NCI-H748 (cell line): ENCODE results near the gene EFNA5.
A peak's percentile ranks its signal among the peaks of the same experiment; 100 is the strongest.

ENCODE experiments used
- DNase-seq: peaks from one replicate; lab custom pipeline; 2025; ENCODE audit not compliant: unreplicated experiment; lab: John Stamatoyannopoulos, UW

EFNA5 gene

DNA sequence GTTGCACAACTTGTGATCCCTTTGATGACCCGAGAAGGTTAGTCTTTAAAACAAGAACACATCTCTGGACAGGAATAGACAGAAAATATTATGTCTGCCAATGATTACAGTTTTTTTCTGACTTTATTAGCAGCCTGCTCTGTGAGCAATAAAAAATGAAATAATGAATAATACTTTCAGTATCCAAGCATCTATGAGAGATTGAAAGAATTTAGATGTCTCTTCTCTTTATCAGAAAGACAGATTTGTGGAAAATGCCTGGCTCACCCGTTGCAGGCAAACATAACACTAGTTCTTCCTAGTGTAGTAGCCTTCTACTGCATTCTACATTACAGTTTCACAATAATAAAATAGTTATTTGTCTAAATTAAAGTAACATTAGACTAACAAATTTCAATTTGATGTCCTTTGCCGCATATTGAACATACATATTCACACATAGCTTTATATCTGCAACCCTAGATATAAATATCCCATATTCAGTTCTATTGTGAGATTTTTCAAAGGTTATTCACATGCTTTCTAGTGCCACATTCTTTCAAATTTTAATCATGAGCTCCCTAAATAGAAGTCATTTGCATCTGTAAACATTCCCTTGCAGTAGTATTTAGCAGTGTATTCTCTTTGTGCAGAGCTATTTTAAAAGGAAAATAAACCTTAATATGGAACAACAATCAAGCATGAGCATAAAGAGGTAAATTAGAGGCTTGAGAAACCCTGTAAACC, 267.3 kb downstream of the EFNA5 start:
- no peak for DNase-seq

DNA sequence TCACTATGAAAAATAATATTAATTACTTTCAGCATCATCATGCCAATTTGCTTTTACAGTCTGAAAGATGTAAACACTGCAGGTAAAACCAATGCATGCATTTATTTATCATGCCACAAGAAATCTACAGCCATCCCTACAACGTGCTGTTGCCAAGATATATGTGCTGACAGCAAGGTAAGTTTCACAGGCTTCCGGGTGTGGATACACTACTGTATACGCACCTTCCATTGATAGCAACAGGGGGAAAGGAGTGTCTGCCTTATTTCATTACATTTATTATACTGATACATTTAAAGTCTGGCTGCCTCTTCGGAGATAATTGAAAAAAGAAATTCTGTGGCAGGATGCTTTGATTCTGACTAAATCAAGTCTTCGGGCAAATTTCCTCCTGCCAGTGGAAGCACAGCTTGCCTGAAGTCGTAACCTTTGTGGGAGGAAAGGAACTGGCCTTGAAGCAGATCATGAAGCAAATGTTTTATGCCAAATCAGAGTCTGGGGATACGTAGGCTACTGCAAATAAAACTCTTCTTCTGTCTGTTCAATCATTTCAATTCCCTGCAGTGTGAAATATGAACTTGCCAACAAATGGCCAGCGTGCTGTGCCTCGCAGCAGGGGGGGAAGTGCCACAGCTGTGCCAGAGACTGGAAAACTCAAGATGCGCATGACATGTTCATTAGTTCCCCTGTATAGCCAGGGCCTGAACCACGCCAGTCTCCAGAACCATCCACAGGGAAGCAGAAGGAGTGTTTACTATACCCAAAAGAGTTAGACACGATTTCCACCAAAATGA, 268.1 kb downstream of the EFNA5 start:
- DNase-seq = peak; percentile 5

DNA sequence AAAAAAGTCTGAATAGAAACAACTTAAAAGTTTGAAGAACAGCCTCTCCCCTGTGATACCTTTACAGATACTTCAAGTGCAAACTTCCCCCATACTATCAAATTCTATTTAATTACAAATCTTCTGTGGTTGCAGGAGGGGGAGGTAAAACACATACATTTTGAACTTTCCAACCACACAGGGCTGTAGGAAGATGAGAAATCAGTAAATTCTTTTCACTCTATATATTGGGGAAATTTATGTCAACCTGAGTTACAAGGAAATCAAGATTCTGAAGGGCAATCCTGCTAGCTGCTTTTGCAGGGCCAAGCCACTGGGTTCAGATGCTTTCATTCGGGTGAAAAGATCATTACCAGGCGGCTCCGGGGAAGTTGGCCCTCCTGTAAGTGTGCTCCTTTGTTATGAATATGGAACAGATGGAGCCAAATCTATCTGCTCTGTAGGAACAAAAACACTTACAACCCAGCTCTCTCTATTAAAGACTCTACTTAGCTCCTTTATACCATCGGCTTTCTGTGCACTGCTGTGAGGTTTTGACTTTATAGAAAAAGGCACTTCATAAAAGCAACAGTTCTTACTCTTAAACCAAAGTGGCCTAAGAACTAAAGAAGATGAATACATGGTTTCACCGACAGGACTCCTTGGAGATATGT, 269.1 kb downstream of the EFNA5 start:
- DNase-seq = no peak

DNA sequence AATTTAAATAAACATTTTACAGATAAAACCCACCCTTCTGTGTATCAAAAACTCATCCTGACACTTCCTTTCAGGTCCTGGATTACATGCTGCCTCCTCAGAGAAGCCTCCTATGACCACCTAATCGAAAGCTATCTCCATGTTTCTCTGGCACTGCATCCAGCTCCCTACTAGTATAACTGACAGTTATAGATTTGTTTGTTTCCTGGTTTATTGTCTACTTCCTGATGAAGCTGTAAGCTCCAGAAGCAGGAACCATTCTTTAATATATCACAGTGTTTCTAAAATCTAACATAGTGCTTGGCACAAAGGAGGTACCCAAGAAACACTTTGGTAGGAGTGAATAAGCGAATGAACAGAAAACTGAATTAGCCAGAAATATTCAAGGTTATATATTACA, 270.4 kb downstream of the EFNA5 start:
- no peak for DNase-seq

DNA sequence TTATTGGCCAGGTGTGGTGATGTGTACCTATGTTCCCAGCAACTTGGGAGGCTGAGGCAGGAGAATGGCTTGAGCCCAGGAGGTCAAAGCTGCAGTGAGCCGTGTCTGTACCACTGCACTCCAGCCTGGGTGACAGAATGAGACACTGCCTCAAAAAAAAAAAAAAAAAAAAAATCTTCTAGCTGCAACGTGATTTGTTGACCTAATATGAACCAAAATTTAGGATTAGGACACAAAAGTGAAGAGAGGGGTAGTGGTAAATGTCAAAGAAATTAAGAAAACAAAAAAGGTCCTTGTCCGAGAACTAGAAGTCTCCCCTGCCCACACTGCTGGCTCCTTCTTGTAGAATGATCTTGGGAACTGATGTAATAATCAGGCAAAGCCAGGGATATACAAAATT, 272.0 kb downstream of the EFNA5 start:
- DNase-seq = no peak

DNA sequence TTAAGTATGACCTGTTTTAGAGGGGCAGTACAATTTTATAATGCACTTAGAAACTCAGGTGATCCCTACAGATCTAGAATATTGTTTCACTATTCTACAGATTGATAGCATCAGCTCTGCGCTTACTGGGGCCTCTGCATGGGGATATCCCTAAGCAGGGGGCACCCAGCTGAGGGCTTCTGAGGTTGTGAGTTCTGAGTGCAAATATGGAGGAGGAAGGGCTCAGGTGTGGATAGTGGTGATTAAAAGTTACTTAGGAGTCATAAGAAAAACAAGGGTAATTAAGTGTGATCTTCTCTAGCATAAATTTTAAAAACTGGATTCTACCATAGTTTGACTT, 274.4 kb downstream of the EFNA5 start:
- DNase-seq = no peak

DNA sequence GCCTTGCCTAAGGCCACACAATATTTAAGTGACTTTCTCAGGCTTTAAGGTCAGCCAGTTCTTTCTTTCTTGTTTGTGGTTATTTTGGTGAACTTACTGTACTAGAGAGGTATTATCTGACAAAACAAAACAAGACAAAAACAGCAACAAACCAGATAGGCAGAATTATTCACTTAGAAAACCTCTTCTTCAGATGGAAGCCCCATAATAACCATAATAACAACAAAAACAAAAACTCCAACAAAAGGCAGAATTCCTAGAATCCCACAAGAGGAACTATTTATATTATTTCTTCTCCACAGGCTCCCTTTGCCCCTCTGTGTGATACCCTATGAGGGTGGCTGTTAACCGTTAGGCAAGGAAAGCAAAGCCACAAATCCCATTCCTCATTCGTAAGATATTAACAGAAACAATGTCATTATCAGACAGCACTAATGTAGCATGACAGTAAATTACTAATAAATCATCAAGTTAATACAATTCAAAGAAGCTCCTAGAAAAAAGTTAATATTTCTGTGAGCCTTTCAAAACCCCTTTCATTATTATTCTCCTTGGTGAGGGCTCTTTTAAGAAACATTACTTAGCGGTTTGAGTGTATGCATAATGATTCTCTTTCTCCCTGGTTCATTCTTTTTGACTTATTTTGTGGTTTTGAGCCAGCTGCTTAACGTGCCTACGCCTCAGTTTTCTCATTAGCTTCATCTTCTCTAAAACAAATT, 274.9 kb downstream of the EFNA5 start:
- no peak for DNase-seq

DNA sequence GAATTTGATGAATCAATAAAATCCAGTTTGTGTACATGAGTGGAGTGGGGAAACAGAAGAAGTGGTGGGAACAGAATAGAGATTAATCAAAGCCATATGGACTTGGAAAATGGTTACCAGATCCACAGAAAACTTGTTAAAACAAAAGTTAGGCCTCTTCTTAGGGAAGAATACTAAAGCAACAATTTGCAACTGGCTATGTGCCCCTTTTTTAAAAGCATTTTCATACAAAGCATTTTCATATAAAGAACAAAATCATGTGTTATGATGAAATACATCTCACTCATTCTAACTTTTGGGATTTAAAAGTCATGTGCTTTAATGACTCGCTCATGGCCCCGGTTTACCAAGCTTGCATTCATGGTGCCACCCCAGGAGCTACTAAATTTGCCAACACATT, 276.9 kb downstream of the EFNA5 start:
- no peak for DNase-seq

DNA sequence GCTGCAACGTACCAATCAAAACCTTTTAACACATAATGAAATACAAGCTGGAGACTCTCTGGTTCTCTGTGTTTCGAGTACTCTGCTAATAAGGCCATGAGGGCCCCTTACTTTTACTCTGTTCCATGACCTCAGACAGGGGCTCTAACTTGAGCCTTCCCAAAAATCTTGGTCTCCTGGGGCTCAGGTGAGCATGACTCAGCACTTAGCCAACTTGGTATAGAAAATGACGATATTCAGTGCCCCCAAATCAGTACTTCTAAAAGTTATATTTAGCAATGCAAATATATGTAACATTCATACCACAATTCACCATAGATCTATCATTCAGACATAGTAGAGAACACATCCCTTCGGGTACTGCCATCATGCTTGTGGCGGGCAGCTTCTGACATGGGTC, 278.9 kb downstream of the EFNA5 start:
- no peak for DNase-seq

DNA sequence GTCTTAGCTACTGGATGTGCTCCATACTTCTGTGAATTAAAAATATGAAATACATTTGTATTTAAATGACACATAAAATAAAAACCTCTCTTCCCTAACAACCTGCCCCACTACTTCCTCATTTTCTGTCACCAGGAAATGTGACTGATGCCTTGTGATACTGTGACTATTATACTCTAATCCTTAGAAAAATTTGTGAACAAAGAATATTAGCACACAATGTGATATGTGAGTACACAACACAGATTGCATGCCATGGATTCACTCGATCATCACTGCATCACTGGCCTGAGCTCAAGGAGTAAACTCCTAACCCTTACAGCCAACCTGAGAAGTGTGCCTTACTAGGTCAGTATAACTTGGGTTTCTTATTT, 281.0 kb downstream of the EFNA5 start:
- DNase-seq = no peak

DNA sequence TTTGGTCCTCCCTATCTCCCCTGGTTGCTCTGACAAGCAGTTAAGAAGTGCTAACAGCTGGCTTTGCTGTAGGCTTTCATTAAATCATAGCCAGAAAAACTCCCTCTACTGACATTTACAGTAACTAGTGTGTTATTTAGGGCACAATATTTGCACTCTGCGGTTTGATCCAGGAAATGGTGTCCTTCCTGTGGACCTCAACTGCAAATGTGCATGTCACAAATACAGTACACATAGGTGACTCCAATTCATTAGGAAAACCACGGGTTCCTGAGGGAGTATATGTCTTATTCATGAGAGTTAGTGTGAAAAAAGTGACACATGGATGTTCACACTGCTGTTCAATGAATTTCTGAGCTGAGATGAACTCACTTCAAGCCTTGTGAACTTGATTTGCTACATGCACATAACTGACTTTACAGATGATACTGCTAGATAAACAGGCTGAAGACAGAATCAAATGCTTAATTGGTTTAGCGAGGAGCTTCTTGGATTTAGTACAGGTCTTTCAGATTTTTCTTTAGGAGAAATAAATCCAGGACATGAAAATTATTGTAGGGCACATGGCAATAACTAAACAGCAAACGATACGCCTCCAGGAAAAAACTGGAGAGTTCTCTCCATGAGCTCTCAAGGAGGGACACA, 281.5 kb downstream of the EFNA5 start:
- DNase-seq = peak; percentile 66

DNA sequence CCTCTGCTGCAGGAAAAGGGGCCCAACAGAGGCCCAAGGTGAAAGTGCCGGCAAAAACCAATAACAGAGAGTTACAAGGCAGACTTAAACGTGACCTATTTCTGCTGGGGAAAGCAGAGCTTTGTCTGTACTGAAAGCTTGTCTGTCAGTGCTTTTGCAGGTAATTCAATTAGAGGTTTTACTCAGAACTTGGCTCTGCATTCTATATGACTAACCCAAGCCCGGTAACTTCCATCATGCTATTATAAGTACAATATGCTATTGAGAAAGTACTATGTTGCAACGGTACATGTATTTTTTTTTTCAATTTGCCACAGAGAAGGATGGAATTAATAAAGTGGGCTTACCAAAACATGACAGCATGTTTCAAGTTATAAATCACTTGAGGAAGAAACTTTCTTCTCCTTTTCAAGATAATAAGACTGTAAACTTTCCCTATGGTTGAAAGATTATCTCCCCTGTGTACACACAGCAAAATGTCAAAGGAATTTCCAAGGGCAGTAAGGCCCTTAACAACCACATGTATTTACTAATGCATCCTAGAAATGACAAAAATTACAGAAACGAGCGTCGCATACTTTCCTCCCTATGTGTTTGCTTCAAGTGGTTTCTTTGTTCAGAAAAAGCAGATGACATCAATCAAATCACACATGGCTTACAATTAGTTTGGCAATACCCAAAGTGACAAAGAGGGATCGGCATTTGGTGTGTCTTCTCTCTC, 282.4 kb downstream of the EFNA5 start:
- DNase-seq = peak; percentile 41

DNA sequence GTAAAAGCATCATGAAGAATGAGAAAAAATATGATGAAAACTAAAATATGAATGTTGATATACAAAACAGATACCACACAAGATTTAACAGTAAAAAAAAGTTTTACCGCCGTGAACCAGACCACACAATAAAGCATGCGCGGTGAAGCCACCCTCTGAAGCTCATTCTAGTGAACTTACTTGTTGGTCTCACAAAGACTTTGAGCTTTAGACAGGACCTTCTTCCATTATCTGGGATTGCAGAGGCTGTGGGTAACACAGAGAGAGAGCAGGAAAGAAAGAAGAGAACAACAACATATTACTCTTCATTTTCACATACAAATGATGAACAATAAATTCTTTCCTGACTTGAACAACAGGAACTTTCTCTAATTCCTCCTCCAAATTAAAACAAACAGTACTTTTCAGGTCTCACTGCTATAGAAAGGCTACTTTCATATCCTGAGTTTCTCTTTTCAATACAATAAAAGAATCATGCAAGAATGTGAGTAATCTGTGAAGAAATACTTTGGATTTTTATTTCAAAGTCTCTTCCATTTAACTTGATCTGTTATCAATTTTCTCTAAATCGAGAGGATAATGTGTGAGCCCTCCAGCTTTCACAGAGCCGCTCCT, 283.1 kb downstream of the EFNA5 start:
- DNase-seq = no peak

DNA sequence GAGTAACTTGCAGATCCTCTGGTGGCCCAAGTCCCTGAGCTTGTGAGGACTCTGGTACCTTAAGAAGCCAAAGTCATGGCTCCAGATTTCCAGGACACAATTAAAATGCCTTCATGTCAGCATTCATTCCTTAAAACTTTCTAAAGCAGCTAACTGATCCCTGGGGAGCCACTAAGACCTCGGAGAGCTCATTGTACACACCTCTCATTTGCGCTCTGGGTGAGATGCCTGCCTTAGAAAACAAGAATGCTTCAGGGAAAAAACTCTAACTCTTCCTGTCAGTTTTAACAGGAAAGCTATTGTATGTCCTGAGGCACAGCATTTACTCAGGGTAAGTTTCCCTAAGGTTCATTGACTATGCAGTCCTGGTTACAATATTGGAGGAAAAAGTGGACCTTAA, 285.0 kb downstream of the EFNA5 start:
- DNase-seq = no peak

DNA sequence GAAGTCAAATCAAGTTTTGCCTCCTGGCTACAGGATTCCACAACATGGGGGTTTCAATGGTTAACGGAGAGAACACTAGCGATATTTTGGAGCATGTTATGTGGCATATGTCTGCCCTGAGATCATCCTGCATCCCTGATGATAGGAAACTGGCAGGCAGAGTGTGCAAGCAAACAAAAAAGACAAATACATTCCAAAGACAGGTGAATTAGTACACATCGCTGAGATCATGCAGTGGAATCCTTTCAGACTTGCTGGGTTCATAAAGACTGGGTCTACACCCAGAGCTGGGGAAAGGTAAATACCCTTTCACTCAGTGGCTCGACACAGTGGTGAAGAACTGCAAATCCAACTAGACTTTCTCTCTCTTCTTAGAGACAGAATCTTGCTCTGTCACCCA, 286.5 kb downstream of the EFNA5 start:
- DNase-seq = no peak

DNA sequence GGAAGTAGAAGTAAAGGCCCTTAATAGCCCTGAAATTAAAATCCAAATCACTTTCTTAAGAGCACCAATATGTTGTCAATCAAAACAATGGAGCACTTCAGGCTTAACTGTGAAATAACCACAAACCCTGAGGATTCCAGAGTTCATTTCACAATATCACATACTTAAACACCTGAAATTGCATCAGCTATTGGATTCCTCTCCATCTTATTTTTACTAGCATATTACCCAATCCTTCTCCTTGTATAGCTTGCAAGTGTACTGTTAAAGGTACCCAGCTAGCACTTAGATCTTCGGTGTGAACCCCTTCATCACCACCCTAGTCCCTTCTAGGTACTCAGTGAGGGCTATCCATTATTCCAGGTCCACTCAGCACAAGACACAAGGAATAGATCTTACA, 287.3 kb downstream of the EFNA5 start:
- DNase-seq = no peak

DNA sequence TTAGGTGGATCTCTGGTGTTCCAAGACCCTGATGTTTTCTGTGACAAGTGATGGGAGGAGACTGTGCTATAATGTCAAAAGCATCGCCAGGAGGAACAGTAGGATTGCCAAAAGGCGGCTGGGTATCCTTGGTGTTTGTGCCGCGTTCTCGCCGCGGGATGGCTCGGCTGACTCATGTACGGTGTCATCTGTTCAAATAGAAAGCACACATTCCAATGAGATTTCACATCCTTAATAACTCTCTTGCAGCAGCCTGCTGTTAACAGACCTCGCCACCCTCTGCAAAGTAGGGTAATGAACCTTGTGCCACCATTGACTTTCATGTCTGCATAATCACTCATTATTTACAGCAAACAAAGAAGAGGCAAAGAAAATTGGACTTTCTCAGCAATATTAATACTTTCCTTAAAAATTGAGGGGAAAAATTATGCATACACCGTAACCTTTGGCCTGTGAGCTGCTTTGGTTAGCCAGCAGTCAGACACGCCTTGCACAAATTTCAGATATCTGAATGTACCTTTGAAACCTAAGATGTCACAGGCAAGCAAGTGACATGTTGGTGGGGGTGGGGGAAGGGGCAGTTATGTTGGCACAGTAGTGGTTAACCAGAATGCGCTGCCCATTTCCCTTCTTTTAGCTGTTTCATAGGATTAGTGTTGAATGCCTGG, 289.4 kb downstream of the EFNA5 start:
- peak; percentile 72 for DNase-seq

DNA sequence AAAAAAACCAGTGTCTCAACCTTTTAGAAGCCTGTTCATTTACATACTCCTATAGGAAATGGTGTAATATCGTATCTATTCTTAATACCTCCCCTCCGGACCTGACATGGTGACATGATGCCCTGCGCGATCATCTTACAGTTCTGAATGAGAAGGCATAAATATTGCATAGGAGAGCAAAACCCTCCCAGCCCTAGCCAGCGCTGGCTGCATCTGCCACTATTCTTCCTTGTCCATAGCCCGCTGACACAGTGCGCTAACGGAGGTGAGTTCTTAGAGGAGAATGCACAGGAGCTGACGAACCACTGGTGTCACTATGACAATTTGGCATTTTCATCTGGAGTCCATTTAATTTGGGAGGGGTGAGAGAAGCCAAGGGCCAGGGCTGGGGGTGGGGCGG, 290.1 kb downstream of the EFNA5 start:
- DNase-seq = peak; percentile 82

DNA sequence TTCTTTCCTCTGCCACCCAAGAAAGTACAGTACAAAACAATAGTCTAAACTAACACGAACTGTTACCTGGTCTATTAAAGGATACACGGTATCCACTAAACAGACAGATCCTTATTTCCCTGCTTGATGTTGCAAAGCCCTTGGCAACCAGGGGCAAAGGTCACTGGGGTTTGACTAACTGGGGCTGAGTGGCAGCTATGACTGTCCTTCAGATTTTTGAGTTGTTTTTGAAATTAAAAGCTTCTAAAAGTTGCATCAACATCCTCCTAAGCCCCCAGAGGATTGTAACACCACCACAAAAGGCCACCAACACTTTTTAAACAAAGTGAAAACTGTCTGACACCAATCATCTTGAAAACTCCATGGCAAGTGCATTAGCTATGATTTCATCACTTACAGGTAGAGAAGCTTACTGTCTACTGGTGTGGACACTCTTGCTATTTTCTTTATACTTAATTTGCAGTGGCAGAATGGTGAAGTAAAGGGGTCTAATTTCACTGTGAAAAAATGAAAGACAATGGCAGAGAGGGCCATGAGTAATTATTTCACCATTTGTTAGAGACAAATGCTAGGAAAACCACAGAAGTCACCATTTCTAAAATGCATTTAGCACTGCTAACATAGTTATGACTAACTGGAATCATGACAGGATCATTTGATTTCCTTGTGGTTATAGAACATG, 292.4 kb downstream of the EFNA5 start:
- DNase-seq = no peak
